Measurements from ENCODE around the gene KLRC4.

Gene KLRC4

DNA sequence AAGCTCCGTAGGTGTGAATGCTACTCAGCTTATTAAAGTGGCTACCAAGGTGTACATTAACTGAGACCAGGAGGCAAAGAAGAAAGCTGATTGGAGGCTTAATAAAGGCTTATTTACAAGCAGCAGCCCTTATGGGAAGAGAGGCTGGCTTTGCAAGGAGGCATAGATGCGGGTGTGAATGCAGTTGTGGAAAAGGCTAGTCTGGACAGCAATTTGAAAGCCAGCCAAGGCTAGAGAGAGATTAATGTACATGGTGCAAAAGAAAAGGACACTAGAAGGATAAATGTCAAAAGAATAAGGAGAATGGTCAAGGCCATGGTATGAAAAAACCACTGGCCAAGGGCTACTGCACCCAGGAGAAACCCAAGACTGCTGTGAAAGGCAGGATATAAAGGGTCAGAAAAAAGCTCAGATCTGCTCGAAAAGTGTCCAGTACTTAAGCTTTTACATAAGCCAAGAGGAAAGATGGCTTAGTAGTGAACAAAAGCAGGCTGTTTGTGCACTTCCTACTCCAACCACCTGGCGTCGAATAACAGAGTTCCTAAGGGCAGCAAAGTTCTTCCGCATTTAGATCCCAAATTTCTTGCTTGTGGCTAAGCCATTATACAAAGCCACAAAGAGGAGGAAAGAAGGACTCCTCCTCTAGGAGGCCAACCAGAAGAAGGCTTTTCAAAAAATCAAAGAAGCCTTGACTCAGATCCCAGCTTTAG lies 43.7 kb downstream of the KLRC4 start:
- Histone ChIP-seq H3K4me3 (ENCODE audit: low read length) (no peak overlapping the region), H3K36me3 (ENCODE audit: control insufficient read depth, insufficient read depth, low read length) (no peaks in the 10 kb centered on the region), H3K18ac (ENCODE audit: low read length) (peak overlapping the region; percentile 25), H3K23ac (ENCODE audit: low read length) (no peak overlapping the region), H3K79me2 (ENCODE audit: control insufficient read depth, insufficient read depth, low read length) (no peaks in the 10 kb centered on the region), H3K56ac (ENCODE audit: low read length) (peak overlapping the region; percentile 1), H3K4me2 (ENCODE audit: low read length) (no peak overlapping the region), H2BK15ac (replicated peaks; ENCODE audit: low read depth) (peak overlapping the region; percentile 94), H4K8ac (ENCODE audit: low read depth, low read length) (no peak overlapping the region), H3K4me1 (ENCODE audit: control insufficient read depth, low read depth, low read length) (peaks cover 12% of the 10 kb centered on the region), H2BK120ac (ENCODE audit: low read depth, low read length) (no peak overlapping the region), H2BK5ac (ENCODE audit: low read length) (no peak overlapping the region), H3K27me3 (ENCODE audit: insufficient read depth, low read length, poor library complexity) (no peaks in the 10 kb centered on the region), H3K9ac (ENCODE audit: low read length) (no peak overlapping the region), H3K27ac (ENCODE audit: low read depth, low read length) (no peak overlapping the region), H4K5ac (ENCODE audit: low read length) (no peak overlapping the region), H3K4ac (ENCODE audit: low read depth, low read length) (no peak overlapping the region), H2AK5ac (ENCODE audit: low read length) (no peak overlapping the region), H3K79me1 (ENCODE audit: low read length) (no peaks in the 10 kb centered on the region)
- DNase-seq = peak; percentile 42
- WGBS (ENCODE audit: extremely low coverage, insufficient coverage, low lambda C conversion rate) = no CpG with 5 or more reads among the region's 6 CpGs

DNA sequence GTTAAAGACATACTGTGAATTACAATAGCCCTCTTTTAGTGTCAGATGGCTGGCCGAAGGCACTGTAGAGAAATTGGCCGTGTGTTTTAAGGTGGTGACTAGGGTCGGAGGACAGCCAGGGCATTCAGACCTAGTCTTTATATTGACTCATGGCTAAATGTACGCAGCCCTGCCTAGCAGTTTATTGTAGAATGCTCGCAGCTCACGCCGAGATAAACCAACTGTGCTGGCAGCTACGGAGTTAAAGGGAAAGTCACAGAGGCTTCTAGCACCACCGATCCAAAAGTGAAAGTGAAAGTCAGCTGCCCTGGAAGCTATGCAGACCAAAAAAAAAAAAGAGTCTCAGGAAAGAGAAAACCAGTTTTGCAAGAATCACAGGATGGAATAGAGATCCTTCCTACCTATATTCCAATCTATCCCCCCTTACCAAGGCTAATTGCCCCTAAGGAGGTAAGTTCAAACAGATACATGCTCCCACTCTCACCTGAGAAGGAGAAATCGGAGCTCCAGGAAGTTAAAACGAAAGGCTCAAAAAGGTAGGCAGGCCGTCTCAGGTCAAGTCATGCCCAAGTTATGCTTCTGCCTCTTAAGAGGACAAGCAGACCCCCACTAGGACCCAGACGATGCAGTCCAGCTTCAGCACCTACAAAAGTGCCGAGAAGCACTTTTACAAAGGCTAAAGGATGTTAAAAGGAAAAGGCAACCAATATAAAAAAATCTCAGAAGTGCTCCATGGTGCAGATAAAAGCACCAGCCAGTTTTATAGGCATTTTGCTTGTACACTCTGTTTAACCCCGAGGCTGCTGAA lies 44.5 kb downstream of the KLRC4 start:
- Histone ChIP-seq H2BK5ac (ENCODE audit: low read length) (no peak overlapping the region), H3K18ac (ENCODE audit: low read length) (peak overlapping the region; percentile 32), H3K4me2 (ENCODE audit: low read length) (peak overlapping the region; percentile 62), H4K5ac (ENCODE audit: low read length) (no peak overlapping the region), H4K8ac (ENCODE audit: low read depth, low read length) (no peak overlapping the region), H3K4ac (ENCODE audit: low read depth, low read length) (no peak overlapping the region), H3K79me2 (ENCODE audit: control insufficient read depth, insufficient read depth, low read length) (no peaks in the 10 kb centered on the region), H3K4me3 (ENCODE audit: low read length) (no peak overlapping the region), H3K27me3 (ENCODE audit: insufficient read depth, low read length, poor library complexity) (no peaks in the 10 kb centered on the region), H3K27ac (ENCODE audit: low read depth, low read length) (peak overlapping the region; percentile 41), H2BK120ac (ENCODE audit: low read depth, low read length) (no peak overlapping the region), H2AK5ac (ENCODE audit: low read length) (no peak overlapping the region), H2BK15ac (replicated peaks; ENCODE audit: low read depth) (no peak overlapping the region), H3K36me3 (ENCODE audit: control insufficient read depth, insufficient read depth, low read length) (no peaks in the 10 kb centered on the region), H3K23ac (ENCODE audit: low read length) (no peak overlapping the region), H3K79me1 (ENCODE audit: low read length) (no peaks in the 10 kb centered on the region), H3K9ac (ENCODE audit: low read length) (peak overlapping the region; percentile 53), H3K4me1 (ENCODE audit: control insufficient read depth, low read depth, low read length) (peaks cover 12% of the 10 kb centered on the region), H3K56ac (ENCODE audit: low read length) (peak overlapping the region; percentile 84)
- peak; percentile 93 for DNase-seq
- no CpG with 5 or more reads among the region's 15 CpGs for WGBS (ENCODE audit: extremely low coverage, insufficient coverage, low lambda C conversion rate)

GRCh38 chr12:10363914-10364814 lies 45.4 kb downstream of the KLRC4 start:
- peak overlapping the region; percentile 51 for H3K27ac ChIP-seq (ENCODE audit: low read depth, low read length)
- WGBS (ENCODE audit: extremely low coverage, insufficient coverage, low lambda C conversion rate) = no CpG with 5 or more reads among the region's 19 CpGs

GRCh38 chr12:10363658-10363913 lies 46.0 kb downstream of the KLRC4 start:
- peaks cover 12% of the 10 kb centered on the region for H3K4me1 ChIP-seq (ENCODE audit: control insufficient read depth, low read depth, low read length)
- H3K4me3 ChIP-seq (ENCODE audit: low read length) = no peak overlapping the region
- H3K27ac ChIP-seq (ENCODE audit: low read depth, low read length) = peak overlapping the region; percentile 51

More at GRCh38 chr12:10363914-10364814, 45.4 kb downstream of the KLRC4 start:
- Histone ChIP-seq H3K4me3 (ENCODE audit: low read length) (no peak overlapping the region), H2BK120ac (ENCODE audit: low read depth, low read length) (no peak overlapping the region), H3K36me3 (ENCODE audit: control insufficient read depth, insufficient read depth, low read length) (no peaks in the 10 kb centered on the region), H3K4me2 (ENCODE audit: low read length) (peak overlapping the region; percentile 12), H2BK15ac (replicated peaks; ENCODE audit: low read depth) (no peak overlapping the region), H4K5ac (ENCODE audit: low read length) (no peak overlapping the region), H3K4me1 (ENCODE audit: control insufficient read depth, low read depth, low read length) (peaks cover 12% of the 10 kb centered on the region), H3K56ac (ENCODE audit: low read length) (peak overlapping the region; percentile 84), H3K79me1 (ENCODE audit: low read length) (no peaks in the 10 kb centered on the region), H3K23ac (ENCODE audit: low read length) (no peak overlapping the region), H3K79me2 (ENCODE audit: control insufficient read depth, insufficient read depth, low read length) (no peaks in the 10 kb centered on the region), H4K8ac (ENCODE audit: low read depth, low read length) (no peak overlapping the region), H3K9ac (ENCODE audit: low read length) (peak overlapping the region; percentile 53), H3K18ac (ENCODE audit: low read length) (peak overlapping the region; percentile 31), H2BK5ac (ENCODE audit: low read length) (peak overlapping the region; percentile 68), H3K4ac (ENCODE audit: low read depth, low read length) (peak overlapping the region; percentile 44), H3K27me3 (ENCODE audit: insufficient read depth, low read length, poor library complexity) (no peaks in the 10 kb centered on the region), H2AK5ac (ENCODE audit: low read length) (no peak overlapping the region)
- peak; percentile 63 for DNase-seq

GRCh38 chr12:10362828-10363657 lies 46.5 kb downstream of the KLRC4 start:
- H3K4ac ChIP-seq (ENCODE audit: low read depth, low read length) = peak overlapping the region; percentile 83
- no peaks in the 10 kb centered on the region for H3K27me3 ChIP-seq (ENCODE audit: insufficient read depth, low read length, poor library complexity)
- H2AK5ac ChIP-seq (ENCODE audit: low read length) = no peak overlapping the region
- H4K8ac ChIP-seq (ENCODE audit: low read depth, low read length) = peak overlapping the region; percentile 31
- no peak overlapping the region for H3K27ac ChIP-seq (ENCODE audit: low read depth, low read length)
- H3K4me1 ChIP-seq (ENCODE audit: control insufficient read depth, low read depth, low read length) = peaks cover 12% of the 10 kb centered on the region
- H2BK5ac ChIP-seq (ENCODE audit: low read length) = no peak overlapping the region
- no peak overlapping the region for H3K23ac ChIP-seq (ENCODE audit: low read length)
- H4K5ac ChIP-seq (ENCODE audit: low read length) = no peak overlapping the region
- peak overlapping the region; percentile 18 for H3K9ac ChIP-seq (ENCODE audit: low read length)
- no peak overlapping the region for H2BK120ac ChIP-seq (ENCODE audit: low read depth, low read length)
- no peaks in the 10 kb centered on the region for H3K79me1 ChIP-seq (ENCODE audit: low read length)
- no peaks in the 10 kb centered on the region for H3K79me2 ChIP-seq (ENCODE audit: control insufficient read depth, insufficient read depth, low read length)
- peak overlapping the region; percentile 53 for H3K56ac ChIP-seq (ENCODE audit: low read length)
- H3K4me2 ChIP-seq (ENCODE audit: low read length) = no peak overlapping the region
- H3K18ac ChIP-seq (ENCODE audit: low read length) = peak overlapping the region; percentile 99
- no CpG with 5 or more reads among the region's 9 CpGs for WGBS (ENCODE audit: extremely low coverage, insufficient coverage, low lambda C conversion rate)
- peak; percentile 65 for DNase-seq
- H2BK15ac ChIP-seq (replicated peaks; ENCODE audit: low read depth) = peak overlapping the region; percentile 67
- H3K36me3 ChIP-seq (ENCODE audit: control insufficient read depth, insufficient read depth, low read length) = no peaks in the 10 kb centered on the region
- H3K4me3 ChIP-seq (ENCODE audit: low read length) = no peak overlapping the region

More at GRCh38 chr12:10363658-10363913, 46.0 kb downstream of the KLRC4 start:
- peak overlapping the region; percentile 44 for H3K4ac ChIP-seq (ENCODE audit: low read depth, low read length)
- H3K4me2 ChIP-seq (ENCODE audit: low read length) = no peak overlapping the region
- peak overlapping the region; percentile 84 for H3K56ac ChIP-seq (ENCODE audit: low read length)
- no peaks in the 10 kb centered on the region for H3K79me2 ChIP-seq (ENCODE audit: control insufficient read depth, insufficient read depth, low read length)
- H2BK5ac ChIP-seq (ENCODE audit: low read length) = peak overlapping the region; percentile 37
- no peak overlapping the region for H4K8ac ChIP-seq (ENCODE audit: low read depth, low read length)
- WGBS (ENCODE audit: extremely low coverage, insufficient coverage, low lambda C conversion rate) = no CpG with 5 or more reads among the region's 5 CpGs
- no peak for DNase-seq
- no peaks in the 10 kb centered on the region for H3K27me3 ChIP-seq (ENCODE audit: insufficient read depth, low read length, poor library complexity)
- no peak overlapping the region for H3K23ac ChIP-seq (ENCODE audit: low read length)
- no peak overlapping the region for H2BK120ac ChIP-seq (ENCODE audit: low read depth, low read length)
- no peaks in the 10 kb centered on the region for H3K36me3 ChIP-seq (ENCODE audit: control insufficient read depth, insufficient read depth, low read length)
- peak overlapping the region; percentile 31 for H3K18ac ChIP-seq (ENCODE audit: low read length)
- H3K79me1 ChIP-seq (ENCODE audit: low read length) = no peaks in the 10 kb centered on the region
- no peak overlapping the region for H2AK5ac ChIP-seq (ENCODE audit: low read length)
- H3K9ac ChIP-seq (ENCODE audit: low read length) = peak overlapping the region; percentile 53
- no peak overlapping the region for H4K5ac ChIP-seq (ENCODE audit: low read length)
- no peak overlapping the region for H2BK15ac ChIP-seq (replicated peaks; ENCODE audit: low read depth)

Measured in mesendoderm (in vitro differentiated cells).